ENCODE data around the gene FBXL15. TPM values are rescaled to one million over a fixed set of nuclear protein-coding genes. Genes with fewer than 3 reads are reported as not detected.

The FBXL15 gene
- total and polyA plus RNA-seq, 7 donors = 7.9 to 14.8 (median 10.8) TPM

- intact Hi-C loops (cut with DNase I) = no loop called here
These were observed 5.9 kb upstream of the FBXL15 start for GRCh38 chr10:102414749-102415148.

GRCh38 chr10:102416283-102416682, 4.4 kb upstream of the FBXL15 start:
- TF ChIP-seq, protein P1, sequence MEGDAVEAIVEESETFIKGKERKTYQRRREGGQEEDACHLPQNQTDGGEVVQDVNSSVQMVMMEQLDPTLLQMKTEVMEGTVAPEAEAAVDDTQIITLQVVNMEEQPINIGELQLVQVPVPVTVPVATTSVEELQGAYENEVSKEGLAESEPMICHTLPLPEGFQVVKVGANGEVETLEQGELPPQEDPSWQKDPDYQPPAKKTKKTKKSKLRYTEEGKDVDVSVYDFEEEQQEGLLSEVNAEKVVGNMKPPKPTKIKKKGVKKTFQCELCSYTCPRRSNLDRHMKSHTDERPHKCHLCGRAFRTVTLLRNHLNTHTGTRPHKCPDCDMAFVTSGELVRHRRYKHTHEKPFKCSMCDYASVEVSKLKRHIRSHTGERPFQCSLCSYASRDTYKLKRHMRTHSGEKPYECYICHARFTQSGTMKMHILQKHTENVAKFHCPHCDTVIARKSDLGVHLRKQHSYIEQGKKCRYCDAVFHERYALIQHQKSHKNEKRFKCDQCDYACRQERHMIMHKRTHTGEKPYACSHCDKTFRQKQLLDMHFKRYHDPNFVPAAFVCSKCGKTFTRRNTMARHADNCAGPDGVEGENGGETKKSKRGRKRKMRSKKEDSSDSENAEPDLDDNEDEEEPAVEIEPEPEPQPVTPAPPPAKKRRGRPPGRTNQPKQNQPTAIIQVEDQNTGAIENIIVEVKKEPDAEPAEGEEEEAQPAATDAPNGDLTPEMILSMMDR (IDR thresholded peaks at IDR 0.05) = no peak
- WGBS, 3 donors = 65 to 81% (median 73%) methylated on average over 9 of the region's 9 CpGs
- Histone ChIP-seq H3K9me3 (no peaks in the 10 kb centered on the region), H3K27ac (no peak overlapping the region), H3K4me3 (no peak overlapping the region), H3K27me3 (ENCODE audit: insufficient read depth in 3 of 3, low read length in 2 of 3) (peaks cover 0 to 62% (median 14%) of the 10 kb centered on the region in 3 donors), H3K36me3 (ENCODE audit: insufficient read depth in 1 of 2, low read depth in 1 of 2) (no peaks in the 10 kb centered on the region), H3K4me1 (peaks cover 7% of the 10 kb centered on the region)
- no peak for DNase-seq
- ATAC-seq = no peak
- intact Hi-C loops (cut with DNase I) = no loop called here

More at GRCh38 chr10:102414749-102415148, 5.9 kb upstream of the FBXL15 start:
- TF ChIP-seq, protein P1 (IDR thresholded peaks at IDR 0.05) = no peak
- H3K9me3 ChIP-seq = no peaks in the 10 kb centered on the region
- DNase-seq (no peak), ATAC-seq (no peak)
- H3K36me3 ChIP-seq (ENCODE audit: insufficient read depth in 1 of 2, low read depth in 1 of 2) = no peaks in the 10 kb centered on the region
- H3K27ac ChIP-seq = no peak overlapping the region
- H3K27me3 ChIP-seq (ENCODE audit: insufficient read depth in 3 of 3, low read length in 2 of 3) = peaks cover 0 to 77% (median 27%) of the 10 kb centered on the region in 3 donors
- WGBS, 3 donors = 36 to 46% (median 41%) methylated on average over 20 of the region's 20 CpGs
- peaks cover 5% of the 10 kb centered on the region for H3K4me1 ChIP-seq
- no peak overlapping the region for H3K4me3 ChIP-seq

DNA sequence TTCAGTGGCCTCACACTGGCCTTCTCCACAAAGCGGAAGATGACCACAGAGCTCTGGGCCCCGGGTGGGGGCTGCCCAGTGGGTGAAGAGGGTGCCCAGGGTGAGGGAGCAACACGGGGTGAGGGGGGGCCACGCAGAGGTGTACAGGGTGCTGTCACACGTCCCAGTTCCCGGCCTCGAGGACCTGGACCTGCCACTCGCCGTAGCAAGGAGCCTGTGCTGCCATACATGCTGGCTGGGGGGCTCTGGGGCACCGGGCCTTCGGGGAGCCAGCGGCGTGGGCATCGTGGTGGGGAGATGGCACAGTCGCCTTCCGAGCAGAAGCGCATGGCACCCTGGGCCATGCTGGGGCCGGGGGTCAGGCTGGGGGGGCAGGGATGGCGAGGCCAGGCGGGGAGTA, 3.9 kb upstream of the FBXL15 start:
- intact Hi-C loops (cut with DNase I) = no loop called here
- Histone ChIP-seq H3K4me3 (no peak overlapping the region), H3K9me3 (no peaks in the 10 kb centered on the region), H3K27me3 (ENCODE audit: insufficient read depth in 3 of 3, low read length in 2 of 3) (peaks cover 0 to 58% (median 11%) of the 10 kb centered on the region in 3 donors), H3K36me3 (ENCODE audit: insufficient read depth in 1 of 2, low read depth in 1 of 2) (no peaks in the 10 kb centered on the region), H3K4me1 (peaks cover 7% of the 10 kb centered on the region), H3K27ac (no peak overlapping the region)
- DNase-seq (no peak), ATAC-seq (no peak)
- 80 to 83% (median 83%) methylated on average over 18 to 20 of the region's 20 CpGs for WGBS, 3 donors
- TF ChIP-seq, protein P1 (IDR thresholded peaks at IDR 0.05) = no peak

DNA sequence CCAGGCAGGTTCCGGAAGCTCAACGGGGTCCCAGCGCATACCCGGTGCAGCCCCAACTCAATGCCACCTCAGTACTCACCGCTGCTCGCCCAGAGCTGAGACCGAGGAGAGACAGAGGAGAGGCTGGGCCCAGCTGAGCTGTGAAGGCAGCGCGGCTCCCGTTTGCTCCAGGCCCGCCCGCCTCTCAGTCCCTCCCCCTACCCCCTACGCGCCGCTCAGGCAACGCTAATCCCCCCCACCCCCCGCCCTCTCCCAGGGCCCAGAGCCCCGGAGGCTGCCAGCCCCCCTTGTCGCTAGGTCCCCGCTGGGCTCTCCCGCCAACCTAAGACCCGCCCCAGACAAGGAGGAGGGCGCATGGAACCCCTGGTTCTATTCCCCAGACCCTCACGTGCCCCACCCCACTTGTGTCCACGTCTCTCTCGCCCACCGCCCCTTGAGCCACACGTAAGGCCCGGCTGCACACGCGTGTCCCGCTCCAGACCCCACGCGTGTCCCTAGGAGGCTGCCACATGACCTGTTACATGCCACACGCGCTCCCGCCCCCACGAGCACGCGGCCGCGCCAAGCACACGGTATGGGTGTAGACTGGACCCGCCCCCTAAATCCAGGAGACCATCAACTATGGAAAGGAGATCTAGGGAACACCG, 1.9 kb upstream of the FBXL15 start, which contains the start of gene PSD:
PSD (minus strand) TSS at position 164 of the 647 bp plus-strand sequence. CDS start 1,747 bp downstream, outside the sequence.
- ATAC-seq (no peak), DNase-seq (no peak)
- intact Hi-C loops (cut with DNase I) = no loop called here
- H3K9me3 ChIP-seq = no peaks in the 10 kb centered on the region
- peaks cover 0 to 9% of the 10 kb centered on the region in 2 donors for H3K36me3 ChIP-seq (ENCODE audit: insufficient read depth in 1 of 2, low read depth in 1 of 2)
- WGBS, 3 donors = 2 to 3% (median 2%) methylated on average over 28 to 45 of the region's 45 CpGs
- TF ChIP-seq, protein P1 (IDR thresholded peaks at IDR 0.05) = no peak
- H3K4me3 ChIP-seq = peak within 1 kb of the TSS; percentile 98
- H3K27ac ChIP-seq = no peak within 1 kb of the TSS
- H3K27me3 ChIP-seq (ENCODE audit: insufficient read depth in 3 of 3, low read length in 2 of 3) = peaks cover 0 to 41% (median 6%) of the 10 kb centered on the region in 3 donors
- peaks cover 20% of the 10 kb centered on the region for H3K4me1 ChIP-seq
